Fibroblast of lung (primary cell): ENCODE measurements around the gene PLAAT2.

Source experiments
- EZH2 ChIP-seq: IDR thresholded peaks from 2 replicates; pipeline ENCODE4 v1.5.1; 2012; ENCODE audit warnings: low read length, control low read depth, mild to moderate bottlenecking; ENCODE audit errors: missing control alignments
- TF ChIP-seq, protein P1 (sequence below), 2 donors: IDR thresholded peaks in 1 of 2; conservative IDR thresholded peaks in 1 of 2; 1 replicate in 1 of 2; 2 replicates in 1 of 2; pipeline ENCODE4 v1.5.1; 2011 to 2012; ENCODE audit warnings: low read length in 2 of 2, control low read depth in 1 of 2, inconsistent platforms in 1 of 2, low read depth in 1 of 2, mild to moderate bottlenecking in 1 of 2

DNA sequence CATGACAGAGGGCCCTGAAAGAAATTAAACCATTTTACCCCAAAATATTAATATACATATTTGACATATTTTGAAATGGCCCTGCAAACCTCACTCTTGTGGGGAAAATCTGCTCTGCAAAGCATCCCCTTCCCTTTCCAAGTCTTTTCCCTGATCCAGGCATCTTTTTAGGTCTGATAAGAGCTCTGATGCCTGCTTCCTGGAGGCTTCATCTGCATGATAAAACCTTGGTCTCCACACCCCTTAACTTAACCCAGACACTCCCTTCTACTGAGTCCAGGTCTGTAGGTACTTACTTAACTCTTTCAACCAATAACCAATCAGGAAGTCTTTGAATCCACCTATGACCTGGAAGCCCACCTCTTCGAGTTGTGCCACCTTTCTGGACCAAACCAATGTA is 59.1 kb downstream of the PLAAT2 start:
- TF ChIP-seq EZH2: no peak
- TF ChIP-seq, protein P1, sequence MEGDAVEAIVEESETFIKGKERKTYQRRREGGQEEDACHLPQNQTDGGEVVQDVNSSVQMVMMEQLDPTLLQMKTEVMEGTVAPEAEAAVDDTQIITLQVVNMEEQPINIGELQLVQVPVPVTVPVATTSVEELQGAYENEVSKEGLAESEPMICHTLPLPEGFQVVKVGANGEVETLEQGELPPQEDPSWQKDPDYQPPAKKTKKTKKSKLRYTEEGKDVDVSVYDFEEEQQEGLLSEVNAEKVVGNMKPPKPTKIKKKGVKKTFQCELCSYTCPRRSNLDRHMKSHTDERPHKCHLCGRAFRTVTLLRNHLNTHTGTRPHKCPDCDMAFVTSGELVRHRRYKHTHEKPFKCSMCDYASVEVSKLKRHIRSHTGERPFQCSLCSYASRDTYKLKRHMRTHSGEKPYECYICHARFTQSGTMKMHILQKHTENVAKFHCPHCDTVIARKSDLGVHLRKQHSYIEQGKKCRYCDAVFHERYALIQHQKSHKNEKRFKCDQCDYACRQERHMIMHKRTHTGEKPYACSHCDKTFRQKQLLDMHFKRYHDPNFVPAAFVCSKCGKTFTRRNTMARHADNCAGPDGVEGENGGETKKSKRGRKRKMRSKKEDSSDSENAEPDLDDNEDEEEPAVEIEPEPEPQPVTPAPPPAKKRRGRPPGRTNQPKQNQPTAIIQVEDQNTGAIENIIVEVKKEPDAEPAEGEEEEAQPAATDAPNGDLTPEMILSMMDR (conservative IDR thresholded peaks at IDR 0.05 in 1 of 2, IDR thresholded peaks at IDR 0.05 in 1 of 2; ENCODE audit: low read depth in 1 of 2, low read length in 2 of 2): no peak
